CD4-positive, alpha-beta T cell treated with Interleukin-1 beta for 1 hour (primary cell): ENCODE data around the gene MAPKAPK3.
"Not testable (repeated sequence)": the region's sequence is repeated elsewhere in the genome, so short reads cannot be mapped to it uniquely, and the experiment has no call there.

Source experiments
- DNase-seq, 2 donors: peaks; one replicate each; pipeline ENCODE4 v3.0.0-alpha.2; 2020 to 2022

MAPKAPK3 gene

DNA sequence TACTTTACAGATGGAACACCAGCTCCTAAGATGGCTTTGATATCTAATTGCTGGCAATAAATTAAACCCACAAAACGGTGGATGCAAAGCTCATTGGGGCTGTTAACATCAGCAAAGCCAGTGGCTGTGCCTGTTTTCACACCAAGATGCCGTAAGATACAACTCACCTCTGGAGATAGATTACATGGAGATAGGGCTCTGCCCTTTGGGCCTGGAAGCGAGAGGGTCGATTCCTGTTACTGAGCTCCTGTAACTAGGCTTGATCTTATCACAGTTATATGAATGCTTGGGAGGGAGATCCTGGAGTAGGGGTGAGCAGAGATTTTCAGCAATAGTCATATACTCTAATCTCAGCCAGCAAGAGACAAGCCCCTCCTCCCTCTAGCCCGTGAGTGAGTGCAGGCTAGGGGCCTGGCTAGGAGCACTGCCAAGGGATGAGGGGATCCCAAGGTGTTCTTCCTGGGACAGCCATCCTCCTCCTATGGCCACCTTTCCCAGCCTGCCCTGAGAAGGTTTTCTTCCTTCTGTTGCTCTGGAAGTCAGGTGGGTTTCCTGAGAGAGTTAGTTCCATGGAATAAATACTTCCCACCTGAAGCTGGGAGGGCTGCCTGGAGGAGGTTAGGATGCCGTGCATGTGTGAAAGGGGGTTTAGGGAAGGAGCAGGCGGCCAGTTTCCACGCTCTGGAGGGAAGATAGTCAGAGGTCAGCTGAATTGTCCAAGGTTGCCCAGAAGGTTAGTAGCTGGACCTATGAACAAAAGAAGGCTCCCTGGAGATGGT, 39.7 kb downstream of the MAPKAPK3 start:
- DNase-seq: no peak

DNA sequence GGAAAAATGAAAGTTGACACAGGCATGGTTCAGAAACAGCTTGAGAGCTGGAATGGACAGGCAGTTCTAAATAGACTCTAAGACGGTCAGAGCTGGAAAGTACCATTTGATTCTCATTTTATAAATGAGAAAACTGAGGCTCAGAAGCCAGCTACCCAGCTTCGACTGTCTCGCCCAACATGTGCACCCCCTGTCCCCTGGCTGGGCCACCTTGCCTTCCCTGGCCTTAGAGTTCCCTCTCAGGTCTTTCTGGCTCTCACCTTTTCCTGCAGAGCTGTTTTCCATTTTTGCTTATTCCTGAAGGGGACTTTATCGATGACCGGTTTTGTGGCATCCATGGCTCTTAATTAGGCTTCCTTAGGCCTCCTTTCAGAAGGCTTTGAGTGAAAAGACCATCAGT, 40.5 kb downstream of the MAPKAPK3 start:
- no peak for DNase-seq

DNA sequence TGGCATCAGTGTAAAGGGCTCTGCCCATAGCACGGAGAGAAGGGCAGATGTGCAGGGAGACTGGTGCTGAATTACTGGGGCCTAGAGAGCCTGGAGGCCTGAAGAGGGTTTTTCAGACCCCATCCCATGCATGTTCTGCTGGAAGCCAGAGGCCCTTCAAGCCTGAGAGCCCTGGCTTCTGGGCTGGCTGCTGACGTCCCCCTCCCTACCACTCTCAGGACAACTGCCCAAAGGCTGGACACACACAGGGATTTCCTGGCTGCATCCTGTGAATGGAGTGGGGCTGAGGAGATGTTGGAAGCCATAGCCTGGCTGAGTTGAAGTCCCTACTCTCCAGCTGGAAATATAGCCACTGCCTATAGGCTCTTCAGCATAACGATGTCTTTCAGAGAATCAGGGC, 40.9 kb downstream of the MAPKAPK3 start:
- DNase-seq: no peak

GRCh38 chr3:50658416-50658815, 41.5 kb downstream of the MAPKAPK3 start:
- no peak for DNase-seq

DNA sequence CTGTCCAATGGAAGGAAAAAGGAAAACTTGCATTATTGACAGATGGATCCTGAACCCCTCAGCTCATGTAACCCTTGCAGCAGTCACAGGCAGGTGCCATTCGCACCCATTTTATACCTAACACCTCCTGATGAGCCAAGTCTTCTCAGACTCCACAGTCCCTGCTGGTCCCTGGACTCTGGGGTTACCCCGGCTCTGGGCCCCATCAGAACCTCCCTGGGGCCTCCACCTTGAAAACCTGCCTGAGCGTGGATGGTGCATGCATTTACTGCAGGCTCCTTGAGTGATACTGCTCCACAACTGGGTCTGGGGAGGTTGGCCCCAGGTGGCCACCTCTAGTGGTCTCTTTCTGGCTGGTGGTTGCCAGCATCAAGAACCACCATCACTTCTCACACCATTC, 41.9 kb downstream of the MAPKAPK3 start:
- DNase-seq: no peak

DNA sequence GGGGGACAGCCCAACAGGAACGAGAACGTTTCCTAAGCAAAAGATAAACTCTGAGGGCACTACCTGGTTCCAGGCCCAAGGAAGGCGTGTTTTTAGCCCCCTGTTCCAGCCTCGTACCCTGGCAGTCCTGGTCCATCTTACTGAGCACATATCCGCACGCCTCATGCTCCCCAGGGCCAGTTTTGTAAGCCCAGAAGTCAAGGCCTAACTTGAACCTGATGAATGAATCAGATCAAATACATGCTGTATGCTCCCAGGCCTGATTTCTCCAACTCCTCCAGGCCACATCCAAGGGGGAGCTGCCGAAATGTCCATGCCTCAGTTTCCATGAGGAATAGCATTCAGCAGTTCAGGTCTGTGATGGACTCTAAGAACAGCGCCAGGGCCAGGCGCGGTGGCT, 43.4 kb downstream of the MAPKAPK3 start:
- DNase-seq: no peak

DNA sequence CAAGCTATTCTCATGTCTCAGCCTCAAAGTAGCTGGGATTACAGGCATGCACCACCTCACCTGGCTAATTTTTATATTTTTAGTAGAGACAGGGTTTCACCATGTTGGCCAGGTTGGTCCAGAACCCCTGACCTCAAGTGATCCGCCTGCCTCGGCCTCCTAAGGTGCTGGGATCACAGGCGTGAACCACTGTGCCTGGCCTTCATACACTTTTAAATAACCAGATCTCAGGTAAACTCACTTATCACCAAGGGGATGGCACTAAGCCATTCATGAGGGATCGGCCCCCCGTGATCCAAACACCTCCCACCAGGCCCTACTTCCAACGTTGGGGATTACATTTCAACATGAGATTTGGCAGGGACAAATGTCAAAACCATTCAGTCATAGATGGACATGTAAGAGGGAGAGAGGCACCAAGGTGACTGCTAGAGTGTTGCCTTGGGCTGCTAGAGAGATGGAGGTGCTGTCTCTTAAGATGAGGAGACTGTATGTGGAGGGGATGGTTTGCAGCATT, 44.4 kb downstream of the MAPKAPK3 start:
- DNase-seq: no peak

DNA sequence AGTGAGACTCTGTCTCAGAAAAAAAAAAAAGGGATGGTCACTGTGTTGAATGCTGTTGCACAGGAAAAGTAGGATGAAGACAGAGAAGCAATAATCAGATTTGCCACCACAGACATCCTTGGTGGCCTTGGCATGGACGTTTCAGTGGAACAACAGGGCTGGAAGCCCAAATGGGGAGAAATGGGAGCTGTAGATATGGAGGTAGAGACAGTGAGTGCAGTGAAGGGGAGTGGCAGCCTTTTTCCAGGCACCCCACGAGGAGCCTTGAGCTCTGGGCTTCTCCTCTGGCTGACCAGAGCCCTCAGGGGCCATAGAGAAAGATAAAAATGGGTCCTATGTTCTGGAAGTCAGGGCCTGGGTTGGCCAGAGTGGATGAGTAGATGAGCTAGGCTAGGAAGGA, 45.5 kb downstream of the MAPKAPK3 start:
- DNase-seq: no peak

DNA sequence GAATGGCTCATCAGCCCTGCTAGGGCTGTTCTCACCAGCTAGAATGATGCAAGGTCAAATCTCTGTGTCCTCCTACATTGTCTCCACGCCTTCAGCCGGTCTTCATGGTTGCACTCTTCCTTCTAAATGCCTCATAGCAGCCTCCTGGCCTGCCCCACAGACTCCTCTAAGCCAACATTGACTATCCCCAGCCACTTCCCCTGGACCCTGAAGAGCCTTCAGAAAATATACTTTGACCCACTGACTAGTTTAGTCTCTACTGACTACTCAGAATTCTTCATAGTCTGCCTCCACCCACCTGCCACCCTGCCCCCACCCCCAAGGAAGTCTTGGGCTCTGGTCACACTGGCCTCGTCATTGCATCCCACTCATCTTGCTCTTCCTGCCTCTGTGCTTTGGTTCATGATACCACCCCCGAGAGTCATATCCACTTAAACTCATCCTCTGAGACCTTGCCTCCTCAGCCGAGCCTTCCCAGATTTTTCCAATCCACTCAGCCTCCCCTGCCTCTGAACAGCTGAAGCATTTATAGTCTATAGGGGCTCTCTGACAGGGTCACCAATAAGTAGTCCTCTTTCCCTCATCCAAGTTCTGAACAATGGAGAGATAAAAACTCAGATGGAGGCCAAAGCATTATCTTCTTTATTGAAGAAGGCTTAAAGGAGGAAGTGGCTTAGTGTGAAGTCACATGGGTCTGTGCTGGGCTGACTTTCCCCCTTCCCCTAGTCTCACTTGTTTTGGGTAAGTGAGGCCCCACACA, 48.3 kb downstream of the MAPKAPK3 start:
- DNase-seq: no peak

GRCh38 chr3:50665841-50666115, 48.8 kb downstream of the MAPKAPK3 start:
- DNase-seq: not testable (repeated sequence)

DNA sequence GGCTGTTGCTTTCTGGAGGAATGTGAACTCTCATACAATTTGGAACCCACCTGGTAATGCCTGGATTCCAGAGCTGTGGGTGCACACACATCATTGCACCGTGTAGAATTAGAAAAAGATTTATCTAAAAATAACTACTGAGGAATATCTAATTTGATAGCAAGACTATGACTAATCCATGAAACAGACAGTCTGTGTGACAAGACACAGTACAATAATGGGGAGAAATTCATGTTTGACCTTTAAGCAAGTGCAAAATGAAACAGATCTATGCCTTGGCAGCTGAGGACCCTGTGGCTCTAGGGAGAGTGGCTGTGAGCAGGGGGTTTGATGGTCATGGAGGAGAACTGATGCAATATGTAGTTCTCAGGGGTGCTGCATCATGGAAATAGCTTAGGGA, 49.9 kb downstream of the MAPKAPK3 start:
- no peak for DNase-seq

DNA sequence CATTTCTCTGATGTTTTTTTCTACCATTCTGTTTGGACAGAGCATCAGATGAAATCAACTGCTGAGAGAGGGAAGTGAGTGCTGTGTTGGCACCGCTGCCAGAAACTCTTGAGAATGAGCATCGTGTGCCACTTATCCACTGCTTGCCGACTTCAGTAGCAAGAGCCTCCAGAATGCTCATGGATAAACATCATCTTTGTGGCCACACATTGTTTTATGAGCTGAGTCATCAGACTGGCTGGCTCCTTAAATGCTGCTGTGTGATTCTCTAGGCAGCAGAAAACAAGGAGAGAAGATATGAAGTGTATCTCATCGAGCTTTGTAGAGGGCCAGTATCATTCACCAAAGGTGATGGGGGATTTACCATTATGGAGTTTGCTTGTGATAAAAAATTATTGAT, 54.4 kb downstream of the MAPKAPK3 start:
- DNase-seq: no peak

GRCh38 chr3:50672656-50673055, 55.7 kb downstream of the MAPKAPK3 start:
- DNase-seq: no peak

DNA sequence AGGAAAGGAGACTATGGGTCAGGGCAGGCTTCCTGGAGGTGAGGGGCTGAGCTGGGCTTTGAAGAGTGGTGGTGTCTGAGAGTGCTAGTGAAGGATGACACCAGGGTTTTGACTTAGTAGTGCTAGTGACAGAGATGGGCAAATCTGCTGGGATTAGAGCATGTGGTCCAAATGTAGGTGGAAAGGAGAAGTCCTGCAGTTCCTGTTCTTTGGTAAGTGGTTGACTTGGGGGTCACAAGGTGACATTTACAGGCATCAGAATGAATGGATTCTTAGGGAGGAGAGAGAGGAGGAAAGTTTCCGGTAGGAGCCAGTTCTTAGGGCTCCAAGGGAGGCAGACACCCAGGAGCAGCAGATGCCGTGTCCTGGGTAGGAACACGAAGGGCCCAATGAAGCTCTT, 57.0 kb downstream of the MAPKAPK3 start:
- no peak for DNase-seq

- peak; percentile 61 for DNase-seq
These were observed 57.6 kb downstream of the MAPKAPK3 start, which contains the start of gene DOCK3 for GRCh38 chr3:50674349-50675178. Gene DOCK3, plus strand, starts transcription at chr3:50674927. Its CDS starts 337 bp downstream, at chr3:50675264.

DNA sequence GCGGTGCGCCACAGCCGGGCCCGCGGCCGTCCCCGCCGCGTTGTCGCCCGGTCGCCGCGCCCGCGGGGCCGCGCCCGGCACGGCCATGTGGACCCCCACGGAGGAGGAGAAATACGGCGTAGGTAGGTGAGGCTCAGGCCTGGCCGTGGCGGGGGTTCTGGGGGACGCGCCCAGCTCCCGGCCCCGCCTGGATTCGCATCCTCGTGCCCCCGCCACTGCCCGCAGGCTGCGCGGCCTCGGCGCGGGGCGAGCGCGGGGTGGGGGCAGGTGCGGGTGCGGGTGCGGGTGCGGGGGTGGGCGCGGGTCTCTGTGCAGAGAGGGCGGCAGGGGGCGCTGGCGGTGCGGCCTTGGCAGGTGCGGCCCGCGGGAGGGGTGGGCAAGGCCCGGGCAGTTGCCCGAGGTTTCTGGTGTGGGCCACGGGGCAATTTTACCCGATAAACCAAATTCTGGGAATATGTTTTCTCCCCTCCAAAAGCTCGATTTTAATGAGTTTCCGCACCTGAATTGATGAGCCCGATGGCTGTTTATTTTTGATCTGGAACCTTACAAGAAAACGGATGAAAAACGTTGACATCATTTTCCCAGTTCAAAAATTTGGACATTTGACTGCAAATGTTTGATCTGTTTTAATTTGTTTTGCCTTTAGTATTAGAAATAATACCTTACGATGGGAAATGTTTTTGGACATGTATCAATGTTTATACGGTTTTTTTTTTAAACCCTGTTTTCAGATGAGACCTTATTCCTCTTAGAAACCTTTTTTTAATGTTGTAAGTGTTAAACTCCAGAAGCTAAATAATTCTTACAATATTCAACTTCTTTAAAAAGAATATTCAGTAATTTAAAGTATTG, 58.5 kb downstream of the MAPKAPK3 start:
- peak; percentile 40 to 55 for DNase-seq

- no peak for DNase-seq
These were observed 59.2 kb downstream of the MAPKAPK3 start for GRCh38 chr3:50676031-50676705.

GRCh38 chr3:50687127-50687751, 70.3 kb downstream of the MAPKAPK3 start:
- DNase-seq: no peak

DNA sequence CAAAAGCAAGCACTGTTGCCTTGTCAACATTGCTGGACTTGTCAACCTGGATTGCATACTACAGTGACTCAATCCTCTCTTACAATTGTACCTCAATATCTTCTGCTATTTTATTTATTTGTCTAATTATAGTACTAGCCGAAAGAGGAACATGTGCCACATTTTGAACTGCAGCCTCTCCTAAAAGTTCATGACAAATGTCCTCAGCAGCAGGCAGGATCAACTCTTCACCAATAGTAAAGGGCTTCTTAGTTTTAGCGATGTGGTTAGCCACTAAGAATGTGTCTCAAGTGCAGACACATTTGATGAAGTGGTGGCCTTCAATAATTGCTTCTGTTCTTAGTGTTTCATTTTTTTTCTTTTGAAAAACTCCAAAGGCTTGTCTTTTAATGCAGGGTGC, 71.0 kb downstream of the MAPKAPK3 start:
- DNase-seq: no peak

- DNase-seq: not testable (repeated sequence)
These were observed 71.7 kb downstream of the MAPKAPK3 start for GRCh38 chr3:50688602-50689001.

DNA sequence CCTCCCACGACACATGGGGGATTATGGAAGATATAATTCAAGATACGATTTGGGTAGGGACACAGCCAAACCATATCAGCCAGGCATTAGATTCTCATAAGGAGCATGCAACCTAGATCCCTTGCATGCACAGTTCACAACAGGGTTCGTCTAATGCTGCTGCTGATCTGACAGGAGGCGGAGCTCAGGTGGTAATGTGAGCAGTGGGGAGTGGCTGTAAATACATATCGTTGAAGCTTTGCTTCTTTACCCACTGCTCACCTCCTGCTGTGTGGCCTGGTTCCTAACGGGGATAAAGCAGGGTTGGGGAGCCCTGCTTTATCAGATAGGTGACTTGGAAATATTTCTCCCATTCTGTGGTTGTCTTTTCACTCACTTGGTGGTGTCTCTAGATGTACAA, 72.6 kb downstream of the MAPKAPK3 start:
- DNase-seq: no peak
